ENCODE results near the gene IMPG1.

IMPG1 gene

GRCh38 chr6:75892384-75892783, 180.1 kb downstream of the IMPG1 start:
- DNase-seq (ENCODE audit: low read depth), result no peak

- DNase-seq (ENCODE audit: low read depth), result no peak
Observed at GRCh38 chr6:75884822-75885221, 187.6 kb downstream of the IMPG1 start.

- no peak for DNase-seq (ENCODE audit: low read depth)
Observed at GRCh38 chr6:75882734-75883133, 189.7 kb downstream of the IMPG1 start.

GRCh38 chr6:75880305-75880704, 192.2 kb downstream of the IMPG1 start:
- DNase-seq (ENCODE audit: low read depth), result no peak

GRCh38 chr6:75876152-75876551, 196.3 kb downstream of the IMPG1 start:
- DNase-seq (ENCODE audit: low read depth), result no peak

DNA sequence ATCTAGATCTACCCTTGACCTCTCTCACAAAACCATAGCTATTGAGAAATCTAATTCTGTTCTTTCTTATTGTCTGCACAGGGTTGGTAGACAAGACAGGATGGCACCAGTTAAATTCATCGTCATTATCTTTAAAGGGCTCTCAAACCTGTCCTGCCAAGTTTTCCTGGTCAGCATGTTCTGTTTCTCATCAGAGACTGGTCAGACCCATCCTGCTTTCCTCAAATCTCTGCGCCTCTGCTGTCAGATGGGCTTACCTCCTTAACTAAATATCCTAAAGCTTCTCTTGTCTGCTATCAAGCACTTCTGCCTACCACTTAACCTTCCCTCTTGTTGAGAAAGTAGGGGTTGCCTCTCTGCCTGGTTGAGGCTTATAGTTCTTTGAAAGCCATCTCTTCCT, 198.2 kb downstream of the IMPG1 start:
- no peak for DNase-seq (ENCODE audit: low read depth)
